HG03439 (cell line): ENCODE measurements around the gene DDX49.
A peak's percentile ranks its signal among the peaks of the same experiment; 100 is the strongest.
"Not testable (repeated sequence)": the region's sequence is repeated elsewhere in the genome, so short reads cannot be mapped to it uniquely, and the experiment has no call there.

Experiments
- ATAC-seq: cut with Tn5 transposase; IDR thresholded peaks from one replicate; pipeline ENCODE4 v1.9.1; 2021; ENCODE audit warnings: mild to moderate bottlenecking, moderate library complexity; ENCODE audit not compliant: unreplicated experiment

Gene DDX49

DNA sequence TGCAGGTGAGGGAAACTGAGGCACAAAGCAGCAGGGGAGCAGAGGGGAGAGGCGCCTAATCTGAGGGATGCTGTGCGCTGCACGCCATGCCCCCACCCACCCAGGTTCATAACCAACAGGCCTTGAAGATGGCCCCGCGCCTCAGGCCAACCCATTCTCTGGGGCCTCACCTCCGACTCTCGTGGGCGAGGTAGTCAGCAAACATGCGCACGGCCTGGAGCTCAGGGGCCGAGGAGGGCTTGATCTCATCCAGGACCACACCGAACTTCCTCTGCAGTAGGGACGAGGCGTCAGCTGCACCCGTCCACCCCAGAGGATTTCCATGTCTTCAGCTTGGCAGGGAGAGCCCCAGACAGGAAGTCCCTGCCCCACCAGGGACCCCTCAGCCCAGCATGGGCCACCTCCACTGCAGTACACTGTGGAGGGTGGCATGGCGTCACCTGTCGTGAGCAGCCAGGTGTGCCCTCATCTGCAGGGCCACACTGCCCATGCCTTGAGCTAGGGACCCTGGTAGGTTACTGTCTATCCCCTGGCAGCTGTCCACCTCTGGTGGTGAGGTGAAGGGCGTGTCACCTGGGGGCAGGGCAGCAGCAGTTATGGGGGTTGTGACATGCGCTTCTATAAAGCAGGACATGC, 8.6 kb upstream of the DDX49 start:
- ATAC-seq = no peak

- no peak for ATAC-seq
Measured at GRCh38 chr19:18912933-18913332, 6.6 kb upstream of the DDX49 start.

DNA sequence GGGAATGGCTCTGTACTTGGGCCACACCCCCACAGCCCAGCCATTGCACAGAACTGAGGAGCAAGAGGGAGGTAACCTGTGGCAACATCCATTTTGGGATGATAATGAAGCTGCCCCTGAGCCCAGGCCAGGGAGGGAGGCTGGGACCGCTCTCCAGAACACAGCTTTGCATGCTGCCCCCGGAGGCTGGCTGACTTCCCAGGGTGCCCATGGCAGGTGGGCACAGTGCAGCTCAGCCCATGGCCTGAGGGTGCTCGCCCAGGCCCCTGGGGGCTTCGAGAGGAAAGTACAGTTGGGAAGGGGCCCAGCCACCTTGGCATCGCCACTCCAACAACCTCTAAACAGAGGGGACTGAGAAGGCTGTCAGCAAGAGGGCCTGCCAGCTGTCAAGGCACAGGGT, 6.0 kb upstream of the DDX49 start:
- no peak for ATAC-seq

- ATAC-seq = no peak
Measured at GRCh38 chr19:18915639-18916038, 3.9 kb upstream of the DDX49 start.

- ATAC-seq = not testable (repeated sequence)
Measured at GRCh38 chr19:18917593-18917992, 1.9 kb upstream of the DDX49 start.

GRCh38 chr19:18919900-18920214, 342 bp downstream of the DDX49 start:
- no peak for ATAC-seq

GRCh38 chr19:18920400-18920799, 885 bp downstream of the DDX49 start:
- ATAC-seq = no peak

DNA sequence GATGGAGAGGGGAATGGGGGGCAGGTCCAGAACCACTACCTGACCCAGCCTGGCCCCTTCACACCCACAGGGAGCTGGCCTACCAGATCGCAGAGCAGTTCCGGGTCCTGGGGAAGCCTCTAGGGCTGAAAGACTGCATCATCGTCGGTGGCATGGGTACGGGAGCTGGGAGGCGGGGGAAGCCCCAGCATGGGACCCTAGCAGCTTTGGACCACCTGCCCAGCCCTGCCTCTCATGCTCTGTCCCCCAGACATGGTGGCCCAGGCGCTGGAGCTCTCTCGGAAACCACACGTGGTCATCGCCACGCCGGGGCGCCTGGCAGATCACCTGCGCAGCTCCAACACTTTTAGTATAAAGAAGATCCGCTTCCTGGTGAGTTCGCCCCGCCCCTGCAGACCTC, 2.1 kb downstream of the DDX49 start:
- ATAC-seq = no peak

DNA sequence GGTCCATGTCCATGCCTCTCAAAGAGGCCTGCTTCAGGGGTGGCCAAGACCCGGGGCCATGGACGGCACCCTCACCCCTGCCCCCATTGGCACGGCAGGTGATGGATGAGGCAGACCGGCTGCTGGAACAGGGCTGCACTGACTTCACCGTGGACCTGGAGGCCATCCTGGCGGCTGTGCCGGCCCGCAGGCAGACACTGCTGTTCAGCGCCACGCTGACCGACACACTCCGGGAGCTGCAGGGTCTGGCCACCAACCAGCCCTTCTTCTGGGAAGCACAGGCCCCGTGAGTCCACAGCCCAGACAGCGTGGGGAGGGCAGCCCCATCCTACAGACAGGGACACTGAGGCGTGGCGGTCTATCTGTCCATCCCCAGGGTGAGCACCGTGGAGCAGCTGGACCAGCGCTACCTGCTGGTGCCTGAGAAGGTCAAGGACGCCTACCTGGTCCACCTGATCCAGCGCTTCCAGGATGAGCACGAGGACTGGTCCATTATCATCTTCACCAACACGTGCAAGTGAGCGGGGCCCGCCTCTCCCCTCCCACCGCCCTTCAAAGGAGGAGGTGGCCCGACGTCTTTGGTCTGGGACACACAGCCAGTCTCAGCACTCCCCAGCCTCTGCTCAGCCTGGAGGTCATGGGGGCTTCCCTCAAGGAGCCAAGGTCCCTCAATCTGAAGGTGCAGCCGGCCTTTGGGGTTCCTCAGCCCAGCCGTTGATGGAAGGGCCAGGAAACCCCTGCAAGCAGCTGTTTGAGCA, 2.9 kb downstream of the DDX49 start:
- ATAC-seq = no peak

DNA sequence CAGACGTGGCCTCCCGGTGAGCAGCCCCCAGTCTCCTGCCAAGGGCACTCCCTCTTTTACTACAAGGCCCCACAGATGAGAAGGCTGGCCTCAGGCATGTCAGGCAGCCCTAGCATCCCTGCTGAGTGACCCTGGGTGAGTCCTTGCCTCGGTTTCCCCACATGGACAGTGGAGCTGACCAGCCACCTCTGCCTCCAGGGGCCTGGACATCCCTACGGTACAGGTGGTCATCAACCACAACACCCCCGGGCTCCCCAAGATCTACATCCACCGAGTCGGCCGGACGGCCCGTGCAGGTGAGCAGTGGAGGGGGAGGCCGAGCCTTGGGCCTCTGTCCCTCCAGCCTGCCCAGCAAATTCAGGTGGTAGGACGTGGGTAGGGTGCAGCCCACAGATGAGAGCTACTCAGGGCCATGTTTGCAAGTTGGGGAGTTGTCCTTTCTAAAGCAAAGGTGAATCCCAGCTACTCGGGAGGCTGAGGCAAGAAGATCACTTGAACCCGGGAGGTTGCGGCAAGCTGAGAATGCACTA, 5.2 kb downstream of the DDX49 start:
- no peak for ATAC-seq

GRCh38 chr19:18928018-18928805, 8.7 kb downstream of the DDX49 start:
- ATAC-seq = no peak

DNA sequence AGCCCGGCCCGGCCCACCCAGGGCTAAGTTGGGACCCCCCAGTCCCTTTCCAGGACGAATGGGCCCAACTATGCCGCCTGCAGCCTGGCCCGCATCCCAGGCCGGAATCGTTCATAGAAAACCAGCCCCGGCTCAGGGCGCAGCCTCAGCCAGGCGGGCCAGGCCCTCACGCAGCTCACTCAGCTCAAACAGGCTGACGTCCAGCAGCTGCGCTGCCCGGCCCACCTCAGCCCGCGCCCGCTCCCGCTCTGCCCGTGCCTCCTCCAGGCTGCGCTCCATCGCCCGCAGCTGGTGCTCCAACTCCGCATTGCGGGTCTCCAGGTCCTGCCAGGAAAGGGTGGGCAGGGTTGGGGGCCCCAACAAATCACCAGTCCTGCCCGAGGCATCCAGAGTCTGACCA, 9.8 kb downstream of the DDX49 start:
- no peak for ATAC-seq

- no peak for ATAC-seq
Measured at GRCh38 chr19:18931316-18932162, 12.0 kb downstream of the DDX49 start.

DNA sequence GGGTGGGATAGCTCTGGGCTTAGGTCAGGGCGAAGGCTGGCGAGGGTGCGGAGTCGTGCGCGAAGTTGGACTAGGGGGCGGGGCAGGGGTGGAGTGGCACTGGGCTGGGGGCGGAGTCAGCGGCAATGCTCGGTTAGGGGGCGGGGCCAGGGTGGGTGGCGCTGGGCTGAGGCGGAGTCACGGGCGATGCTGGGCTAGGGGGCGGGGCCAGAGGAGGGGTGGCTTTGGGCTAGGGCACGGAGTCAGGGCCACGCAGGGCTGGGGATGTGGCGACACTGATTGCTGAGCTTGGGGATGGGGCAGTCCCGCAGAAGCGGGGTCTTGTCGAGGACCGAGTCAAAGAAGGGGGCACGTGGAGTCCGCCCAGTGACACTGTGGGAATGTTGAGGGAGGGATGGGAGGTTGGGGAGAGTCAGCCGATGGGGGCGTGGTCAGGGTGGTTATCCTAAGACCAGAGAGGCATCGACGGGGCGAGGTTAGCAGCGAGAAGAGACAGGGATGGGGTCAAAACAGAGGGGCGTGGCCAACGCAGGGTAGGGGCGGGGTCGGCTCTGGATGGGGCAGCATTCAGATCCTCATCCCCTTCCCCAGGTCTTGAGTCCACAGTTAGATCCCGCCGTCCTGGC, 12.8 kb downstream of the DDX49 start:
- ATAC-seq = no peak

GRCh38 chr19:18933297-18933696, 13.8 kb downstream of the DDX49 start:
- no peak for ATAC-seq

DNA sequence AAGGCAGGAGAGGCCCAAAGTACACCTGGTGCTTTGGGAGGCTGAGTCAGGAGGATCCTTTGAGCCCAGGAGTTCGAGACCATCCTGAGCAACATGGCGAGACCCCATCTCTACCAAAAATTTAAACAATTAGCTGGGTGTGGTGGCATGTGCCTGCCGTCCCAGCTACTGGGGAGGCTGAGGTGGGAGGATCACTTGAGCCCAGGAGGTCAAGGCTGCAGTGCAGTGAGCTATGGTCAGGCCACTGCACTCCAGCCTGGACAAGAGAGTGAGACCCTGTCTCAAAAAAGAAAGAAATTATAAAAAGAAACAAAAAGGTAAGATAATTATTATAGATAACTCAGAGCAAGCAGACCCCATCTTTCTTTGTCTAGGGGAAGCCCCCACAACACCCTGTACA, 19.6 kb downstream of the DDX49 start:
- no peak for ATAC-seq

GRCh38 chr19:18939922-18940768, 20.6 kb downstream of the DDX49 start:
- no peak for ATAC-seq

DNA sequence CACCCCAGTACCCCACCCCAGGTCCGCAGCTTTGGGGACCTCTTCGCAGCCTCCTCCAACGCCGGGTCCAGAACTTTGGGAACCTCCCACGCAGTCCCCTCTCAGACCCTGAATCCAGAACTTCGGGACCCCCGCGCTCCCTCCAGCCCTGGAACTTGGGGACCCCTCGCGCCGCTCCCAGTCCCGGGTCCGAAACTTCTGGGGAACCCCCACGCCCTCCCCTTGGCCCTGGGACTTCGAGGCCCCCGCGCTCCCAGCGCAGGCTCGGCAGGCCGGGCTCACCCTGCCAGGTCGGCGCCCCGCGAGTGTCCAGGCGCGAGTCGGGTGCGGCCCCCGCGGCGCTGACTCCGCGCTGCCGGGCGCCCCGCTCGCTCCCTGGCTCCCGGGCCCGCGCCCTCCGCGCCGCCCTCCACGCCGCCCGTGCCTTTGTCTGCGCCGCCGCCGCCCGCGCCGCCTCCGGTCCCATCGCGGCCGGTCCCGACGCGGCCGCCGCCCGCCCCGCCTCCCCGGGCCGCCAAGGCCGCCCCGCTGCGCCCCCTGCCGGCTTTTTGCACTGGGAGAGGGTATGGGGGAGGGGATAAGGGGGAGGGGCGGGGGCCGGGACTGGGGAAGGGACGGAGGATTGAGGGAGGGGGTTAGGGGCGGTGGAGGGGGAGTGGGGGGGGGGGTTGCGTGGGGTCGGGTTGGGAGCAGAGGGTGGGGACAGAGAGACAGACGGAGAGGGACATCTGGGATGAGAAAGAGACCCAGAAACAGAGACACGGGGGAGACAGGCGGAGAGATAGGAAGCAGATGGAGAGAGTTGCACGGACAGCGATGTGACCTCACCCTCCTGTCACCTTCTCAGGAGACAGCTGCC, 21.5 kb downstream of the DDX49 start, which contains the start of gene HOMER3:
Gene HOMER3, minus strand, starts transcription at position 449 of the 859 bp plus-strand sequence. CDS start 2,235 bp downstream, outside the sequence.
- peak; percentile 48 for ATAC-seq
